GM12878 (cell line): Measurements from ENCODE around the gene NEB. TPM values are rescaled to one million over a fixed set of nuclear protein-coding genes. Genes with fewer than 3 reads are reported as not detected.

Source experiments
- ATAC-seq: fragments of 200-7000 bp; cut with Tn5 transposase; 3 replicates; pipeline ENCODE4 v1.9.1; 2020; ENCODE audit warnings: mild to moderate bottlenecking, moderate library complexity
- BruUV-seq: library from RNA; stranded (reverse); fragments of 400-500 nt; replicated peaks from 2 replicates; lab custom pipeline; 2021; lab: Mats Ljungman, UMichigan
- CTCF ChIA-PET: fragments of 300-600 bp; sonication (Branson Sonifier 250); formaldehyde crosslinking; extraction: SDS; loops from one replicate; lab custom pipeline; 2021; ENCODE audit warnings: inconsistent platforms; lab: Yijun Ruan, JAX
- POLR2A ChIA-PET: fragments of 350-600 bp; formaldehyde crosslinking; extraction: SDS; loops from one replicate; lab custom pipeline; 2021; ENCODE audit warnings: inconsistent platforms; lab: Charles Lee
- RAD21 ChIA-PET: fragments of 300-600 bp; sonication (Branson Sonifier 250); formaldehyde crosslinking; loops from one replicate; lab custom pipeline; 2023; ENCODE audit warnings: antibody characterized with exemption; ENCODE audit not compliant: unreplicated experiment; lab: Charles Lee
- SMC1A ChIA-PET: fragments of 300-600 bp; sonication (Branson Sonifier 250); formaldehyde crosslinking; loops from one replicate; lab custom pipeline; 2023; ENCODE audit not compliant: unreplicated experiment, uncharacterized antibody; lab: Charles Lee
- DNase-seq: peaks from one replicate; pipeline ENCODE4 v3.0.0-alpha.2; 2011; ENCODE audit warnings: low read depth, low spot score
- FAIRE-seq: peaks from 3 replicates; lab custom pipeline; 2011; peaks lifted over from hg19 to GRCh38; lab: Jason Lieb, UNC
- H2AFZ ChIP-seq: 2 replicates; pipeline ENCODE4 v1.6.0; 2011; ENCODE audit warnings: low read depth, low read length, control low read depth; ENCODE audit not compliant: control insufficient read depth
- H3K27ac ChIP-seq: 2 replicates; pipeline ENCODE4 v1.5.1; 2011; ENCODE audit warnings: control low read depth; ENCODE audit not compliant: control insufficient read depth, insufficient read depth
- H3K27me3 ChIP-seq, 2 experiments: replicated peaks in 1 of 2; 2 replicates each; pipeline versions ENCODE4 v1.6.0 to v1.6.1; 2011; ENCODE audit warnings: low read length in 1 of 2; ENCODE audit not compliant: control insufficient read depth in 2 of 2, insufficient read depth in 2 of 2
- H3K36me3 ChIP-seq, 2 experiments: 2 replicates each; pipeline ENCODE4 v1.5.1; 2011; ENCODE audit warnings: low read length in 1 of 2; ENCODE audit not compliant: control insufficient read depth in 2 of 2, insufficient read depth in 2 of 2
- H3K4me1 ChIP-seq: 2 replicates; pipeline ENCODE4 v1.6.1; 2011; ENCODE audit warnings: mild to moderate bottlenecking, low read length, moderate library complexity, mixed read lengths; ENCODE audit not compliant: control insufficient read depth, insufficient read depth
- H3K4me2 ChIP-seq: 2 replicates; pipeline ENCODE4 v1.6.0; 2011; ENCODE audit warnings: control low read depth; ENCODE audit not compliant: control insufficient read depth, insufficient read depth
- H3K4me3 ChIP-seq: fragments of 200-600 bp; sonication (generic); 2 replicates; pipeline ENCODE4 v1.5.1; 2016
- H3K79me2 ChIP-seq: 2 replicates; pipeline ENCODE4 v1.6.0; 2011; ENCODE audit warnings: low read length; ENCODE audit not compliant: control insufficient read depth, insufficient read depth
- H3K9ac ChIP-seq: 2 replicates; pipeline ENCODE4 v1.8.0; 2011; ENCODE audit warnings: low read length, control low read depth, mixed read lengths; ENCODE audit not compliant: control insufficient read depth, insufficient read depth
- H3K9me3 ChIP-seq: replicated peaks from 3 replicates; pipeline ENCODE4 v1.5.1; 2011; ENCODE audit warnings: mild to moderate bottlenecking, low read length; ENCODE audit not compliant: control insufficient read depth, insufficient read depth
- H4K20me1 ChIP-seq: 2 replicates; pipeline ENCODE4 v1.6.0; 2011; ENCODE audit not compliant: control insufficient read depth, insufficient read depth
- CEBPZ ChIP-seq: fragments of 150-350 bp; IDR thresholded peaks from 2 replicates; pipeline ENCODE4 v1.6.1; 2016; ENCODE audit warnings: low read depth, low read length
- CHD1 ChIP-seq: IDR thresholded peaks from 2 replicates; pipeline ENCODE4 v1.6.1; 2012; ENCODE audit warnings: low read depth, low read length, improper control_type of control experiment
- CHD4 ChIP-seq: fragments of 200-600 bp; sonication (generic); IDR thresholded peaks from 2 replicates; pipeline ENCODE4 v1.6.1; 2016; ENCODE audit warnings: mild to moderate bottlenecking
- CTCF ChIP-seq, 3 experiments: IDR thresholded peaks in 2 of 3; conservative IDR thresholded peaks in 1 of 3; 2 replicates each; pipeline ENCODE4 v1.5.1; 2011; ENCODE audit warnings: low read depth in 3 of 3, low read length in 3 of 3, mild to moderate bottlenecking in 3 of 3, control low read depth in 2 of 3, moderate library complexity in 2 of 3, inconsistent platforms in 1 of 3, mixed read lengths in 1 of 3; ENCODE audit not compliant: control insufficient read depth in 2 of 3, insufficient read depth in 1 of 3; ENCODE audit errors: extremely low read depth in 1 of 3
- EGR1 ChIP-seq, 2 experiments: IDR thresholded peaks; 1 replicate in 1 of 2; 2 replicates in 1 of 2; pipeline ENCODE4 v1.6.1; 2011 to 2012; ENCODE audit warnings: low read depth in 2 of 2, low read length in 2 of 2, borderline replicate concordance in 1 of 2, mild to moderate bottlenecking in 1 of 2, moderate library complexity in 1 of 2
- GATAD2B ChIP-seq: fragments of 450-650 bp; conservative IDR thresholded peaks from 2 replicates; pipeline ENCODE4 v1.6.1; 2017; ENCODE audit warnings: low read depth, mild to moderate bottlenecking, moderate library complexity
- HSF1 ChIP-seq: fragments of 150-350 bp; IDR thresholded peaks from 2 replicates; pipeline ENCODE4 v1.6.1; 2014; ENCODE audit warnings: mild to moderate bottlenecking, low read depth, low read length
- MYC ChIP-seq: IDR thresholded peaks from 2 replicates; pipeline ENCODE4 v1.6.1; 2011; ENCODE audit warnings: mild to moderate bottlenecking, low read length, moderate library complexity, inconsistent platforms; ENCODE audit not compliant: insufficient read depth, insufficient replicate concordance, insufficient read length, severe bottlenecking
- NBN ChIP-seq: fragments of 450-650 bp; IDR thresholded peaks from 2 replicates; pipeline ENCODE4 v1.6.1; 2016
- SKIL ChIP-seq: fragments of 450-650 bp; IDR thresholded peaks from 2 replicates; pipeline ENCODE4 v1.6.1; 2017; ENCODE audit warnings: mild to moderate bottlenecking, low read depth, inconsistent platforms; ENCODE audit not compliant: poor library complexity, severe bottlenecking
- WGBS: methylation state at CpG from one replicate; pipeline ENCODE4 v1.1.6; 2016; ENCODE audit warnings: low lambda C conversion rate; ENCODE audit not compliant: insufficient replicate concordance, insufficient coverage; ENCODE audit errors: missing lambda C conversion rate; 5-methylcytosine and 5-hydroxymethylcytosine counted together
- in situ Hi-C: fragments of 300-500 bp; cut with MboI; formaldehyde crosslinking; loops from 9 replicates; pipeline ENCODE4 v1.14.3; 2018; ENCODE audit warnings: mixed read lengths
- intact Hi-C: fragments of 100-400 bp; cut with micrococcal nuclease; formaldehyde crosslinking; loops from one replicate; pipeline ENCODE4 v1.14.2; 2022; ENCODE audit not compliant: unreplicated experiment
- polyA plus RNA-seq, 11 experiments: library from polyadenylated mRNA; depleted of rRNA in 4 of 11; unstranded in 6 of 11; stranded (reverse) in 5 of 11; fragments of >200 nt; fragmentation: Nextera tagmentation in 4 of 11; fragmentation: Illumina TruSeq in 1 of 11; extraction: Ambion mirVana in 4 of 11; extraction: Trizol in 1 of 11; gene quantifications; 1 replicate in 1 of 11; 2 replicates in 10 of 11; pipeline versions ENCODE4 v1.2.1 to v1.2.3, GENCODE V29; 2011 to 2016; ENCODE audit warnings: inconsistent platforms in 2 of 11, missing spikeins in 2 of 11, low read depth in 1 of 11
- total RNA-seq, 4 experiments: library from RNA; depleted of rRNA in 3 of 4; stranded (reverse); fragments of >200 nt in 3 of 4; fragmentation: Illumina TruSeq in 1 of 4; extraction: Trizol in 1 of 4; gene quantifications; 2 replicates each; pipeline versions ENCODE4 v1.2.1 to v1.2.3, GENCODE V29; 2013 to 2021

NEB gene
- total and polyA plus RNA-seq, 10 of the 15 experiments (the other 5 are each of a cell fraction or from before 2014, with no cell fraction given), result 0.04 to 0.77 (median 0.12) TPM

GRCh38 chr2:151657667-151658076, 76.6 kb downstream of the NEB start (continued):
- TF ChIP-seq SKIL (no peak), CTCF (IDR thresholded peaks at IDR 0.05 in 2 of 3, conservative IDR thresholded peaks at IDR 0.05 in 1 of 3; ENCODE audit: control insufficient read depth in 2 of 3, extremely low read depth in 1 of 3, insufficient read depth in 1 of 3, low read depth in 3 of 3, low read length in 3 of 3) (no peak), CHD4 (no peak)
- TF ChIP-seq, all 136 proteins: peak for 0

- H3K79me2 ChIP-seq, result no peaks in the 10 kb centered on the region
- H3K4me3 ChIP-seq, result no peak overlapping the region
- RAD21 ChIA-PET, result no interaction called here
- intact Hi-C loops (no loop called here), in situ Hi-C loops (no loop called here)
- CTCF ChIA-PET, result interaction anchor here (1.1 kb wide), 1 partner anchor 370 kb away, joined by 3 read pairs; no protein-coding TSS in a partner anchor
- no TSS peak for BruUV-seq
- ATAC-seq (no peak), DNase-seq (no peak), FAIRE-seq (no peak)
- no peak overlapping the region for H2AFZ ChIP-seq
- H3K27ac ChIP-seq, result no peak overlapping the region
- no peak overlapping the region for H3K4me2 ChIP-seq
- no peaks in the 10 kb centered on the region for H3K36me3 ChIP-seq
- SMC1A ChIA-PET, result interaction anchor here (1.0 to 1.5 kb wide), 2 partner anchors 15 to 27 kb away, joined by 3 to 5 read pairs; no protein-coding TSS in a partner anchor
- H4K20me1 ChIP-seq, result no peaks in the 10 kb centered on the region
- no peaks in the 10 kb centered on the region for H3K9me3 ChIP-seq
- H3K4me1 ChIP-seq, result no peaks in the 10 kb centered on the region
- H3K9ac ChIP-seq, result no peak overlapping the region
- POLR2A ChIA-PET, result no interaction called here
- H3K27me3 ChIP-seq, result no peaks in the 10 kb centered on the region; a peak in 1 of 4 replicates
- WGBS, result 79% methylated on average over 8 of the region's 8 CpGs
- TF ChIP-seq MYC (no peak), EGR1 (IDR thresholded peaks at IDR 0.05; ENCODE audit: borderline replicate concordance in 1 of 2, low read depth in 2 of 2, low read length in 2 of 2) (no peak), CHD1 (no peak), HSF1 (no peak), NBN (no peak), GATAD2B (no peak), CEBPZ (no peak)
Observed at GRCh38 chr2:151655663-151656398, 78.4 kb downstream of the NEB start.
